ENCODE results near the gene CASQ1. TPM values are rescaled to one million over a fixed set of nuclear protein-coding genes. Genes with fewer than 3 reads are reported as not detected.

The CASQ1 gene
- total RNA-seq, 1 experiment from 2014 or later, result 0.46 TPM

DNA sequence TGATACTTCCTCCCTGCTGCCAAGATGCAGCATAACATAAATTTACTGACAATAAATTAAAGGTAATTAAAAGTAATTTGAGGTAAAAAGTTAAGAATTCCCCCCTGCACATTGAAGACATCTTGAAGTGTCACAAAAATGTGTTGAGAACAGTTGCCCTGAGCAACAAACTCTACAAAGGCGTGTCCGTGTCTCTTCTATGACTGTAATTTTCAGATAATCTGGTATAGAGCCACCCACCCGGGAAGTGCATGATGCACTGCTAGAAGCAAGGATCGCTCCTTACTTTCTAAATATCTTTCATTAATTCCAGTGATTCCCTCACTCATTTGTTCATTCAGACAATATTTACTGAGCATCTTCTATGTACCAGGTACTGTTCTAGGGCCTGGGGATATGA is 11.0 kb upstream of the CASQ1 start (continued):
- no peak for TF ChIP-seq TCF7 (CRISPR knock-in tag; IDR thresholded peaks at IDR 0.05; ENCODE audit: low read depth)
- TF ChIP-seq, protein P1, sequence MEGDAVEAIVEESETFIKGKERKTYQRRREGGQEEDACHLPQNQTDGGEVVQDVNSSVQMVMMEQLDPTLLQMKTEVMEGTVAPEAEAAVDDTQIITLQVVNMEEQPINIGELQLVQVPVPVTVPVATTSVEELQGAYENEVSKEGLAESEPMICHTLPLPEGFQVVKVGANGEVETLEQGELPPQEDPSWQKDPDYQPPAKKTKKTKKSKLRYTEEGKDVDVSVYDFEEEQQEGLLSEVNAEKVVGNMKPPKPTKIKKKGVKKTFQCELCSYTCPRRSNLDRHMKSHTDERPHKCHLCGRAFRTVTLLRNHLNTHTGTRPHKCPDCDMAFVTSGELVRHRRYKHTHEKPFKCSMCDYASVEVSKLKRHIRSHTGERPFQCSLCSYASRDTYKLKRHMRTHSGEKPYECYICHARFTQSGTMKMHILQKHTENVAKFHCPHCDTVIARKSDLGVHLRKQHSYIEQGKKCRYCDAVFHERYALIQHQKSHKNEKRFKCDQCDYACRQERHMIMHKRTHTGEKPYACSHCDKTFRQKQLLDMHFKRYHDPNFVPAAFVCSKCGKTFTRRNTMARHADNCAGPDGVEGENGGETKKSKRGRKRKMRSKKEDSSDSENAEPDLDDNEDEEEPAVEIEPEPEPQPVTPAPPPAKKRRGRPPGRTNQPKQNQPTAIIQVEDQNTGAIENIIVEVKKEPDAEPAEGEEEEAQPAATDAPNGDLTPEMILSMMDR (IDR thresholded peaks at IDR 0.05), result no peak
- TF ChIP-seq TEAD4 (CRISPR knock-in tag; IDR thresholded peaks at IDR 0.05), result no peak
- no peak for TF ChIP-seq ESRRA (CRISPR knock-in tag; IDR thresholded peaks at IDR 0.05; ENCODE audit: borderline replicate concordance)

DNA sequence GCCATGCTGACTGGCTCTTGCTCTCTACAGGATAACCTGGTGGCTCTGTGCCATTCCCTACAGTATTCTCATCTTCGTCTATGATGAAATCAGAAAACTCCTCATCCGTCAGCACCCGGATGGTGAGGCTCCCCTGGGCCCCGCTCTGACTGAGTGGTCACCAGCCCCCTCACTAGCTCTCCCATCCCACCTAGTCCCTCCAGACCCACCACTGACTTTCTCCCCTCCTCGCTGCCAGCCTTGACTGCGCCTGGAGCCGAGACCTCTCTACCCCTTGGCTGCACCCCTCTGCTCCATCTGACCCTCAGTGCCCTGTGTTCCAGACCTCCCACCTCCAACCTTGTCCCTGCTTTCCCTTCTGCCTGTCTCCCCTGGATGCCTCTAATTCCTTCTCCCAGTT is 4.1 kb upstream of the CASQ1 start:
- H3K27me3 Mint-ChIP-seq (ENCODE audit: low read depth), result no peaks in the 10 kb centered on the region; the same call in 1 of the 2 replicates
- H3K4me1 Mint-ChIP-seq, result peaks cover 22% of the 10 kb centered on the region
- no peak overlapping the region for H3K27ac Mint-ChIP-seq
- no peaks in the 10 kb centered on the region for H3K9me3 Mint-ChIP-seq
- H3K4me3 Mint-ChIP-seq, result no peak overlapping the region
- ChIA-PET POLR2A (interaction anchor here (0.6 kb wide), 1 partner anchor 265 kb away, joined by 3 read pairs; no protein-coding TSS in a partner anchor), CTCF (interaction anchor here (0.6 to 1.5 kb wide), 4 partner anchors 24 to 108 kb away, joined by 3 to 6 read pairs (median 4); no protein-coding TSS in a partner anchor)
- TF ChIP-seq, protein P2, sequence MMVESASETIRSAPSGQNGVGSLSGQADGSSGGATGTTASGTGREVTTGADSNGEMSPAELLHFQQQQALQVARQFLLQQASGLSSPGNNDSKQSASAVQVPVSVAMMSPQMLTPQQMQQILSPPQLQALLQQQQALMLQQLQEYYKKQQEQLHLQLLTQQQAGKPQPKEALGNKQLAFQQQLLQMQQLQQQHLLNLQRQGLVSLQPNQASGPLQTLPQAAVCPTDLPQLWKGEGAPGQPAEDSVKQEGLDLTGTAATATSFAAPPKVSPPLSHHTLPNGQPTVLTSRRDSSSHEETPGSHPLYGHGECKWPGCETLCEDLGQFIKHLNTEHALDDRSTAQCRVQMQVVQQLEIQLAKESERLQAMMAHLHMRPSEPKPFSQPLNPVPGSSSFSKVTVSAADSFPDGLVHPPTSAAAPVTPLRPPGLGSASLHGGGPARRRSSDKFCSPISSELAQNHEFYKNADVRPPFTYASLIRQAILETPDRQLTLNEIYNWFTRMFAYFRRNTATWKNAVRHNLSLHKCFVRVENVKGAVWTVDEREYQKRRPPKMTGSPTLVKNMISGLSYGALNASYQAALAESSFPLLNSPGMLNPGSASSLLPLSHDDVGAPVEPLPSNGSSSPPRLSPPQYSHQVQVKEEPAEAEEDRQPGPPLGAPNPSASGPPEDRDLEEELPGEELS (CRISPR knock-in tag; IDR thresholded peaks at IDR 0.05), result no peak
- no peak for TF ChIP-seq GABPB1 (CRISPR knock-in tag; IDR thresholded peaks at IDR 0.05)
- TF ChIP-seq, protein P3, sequence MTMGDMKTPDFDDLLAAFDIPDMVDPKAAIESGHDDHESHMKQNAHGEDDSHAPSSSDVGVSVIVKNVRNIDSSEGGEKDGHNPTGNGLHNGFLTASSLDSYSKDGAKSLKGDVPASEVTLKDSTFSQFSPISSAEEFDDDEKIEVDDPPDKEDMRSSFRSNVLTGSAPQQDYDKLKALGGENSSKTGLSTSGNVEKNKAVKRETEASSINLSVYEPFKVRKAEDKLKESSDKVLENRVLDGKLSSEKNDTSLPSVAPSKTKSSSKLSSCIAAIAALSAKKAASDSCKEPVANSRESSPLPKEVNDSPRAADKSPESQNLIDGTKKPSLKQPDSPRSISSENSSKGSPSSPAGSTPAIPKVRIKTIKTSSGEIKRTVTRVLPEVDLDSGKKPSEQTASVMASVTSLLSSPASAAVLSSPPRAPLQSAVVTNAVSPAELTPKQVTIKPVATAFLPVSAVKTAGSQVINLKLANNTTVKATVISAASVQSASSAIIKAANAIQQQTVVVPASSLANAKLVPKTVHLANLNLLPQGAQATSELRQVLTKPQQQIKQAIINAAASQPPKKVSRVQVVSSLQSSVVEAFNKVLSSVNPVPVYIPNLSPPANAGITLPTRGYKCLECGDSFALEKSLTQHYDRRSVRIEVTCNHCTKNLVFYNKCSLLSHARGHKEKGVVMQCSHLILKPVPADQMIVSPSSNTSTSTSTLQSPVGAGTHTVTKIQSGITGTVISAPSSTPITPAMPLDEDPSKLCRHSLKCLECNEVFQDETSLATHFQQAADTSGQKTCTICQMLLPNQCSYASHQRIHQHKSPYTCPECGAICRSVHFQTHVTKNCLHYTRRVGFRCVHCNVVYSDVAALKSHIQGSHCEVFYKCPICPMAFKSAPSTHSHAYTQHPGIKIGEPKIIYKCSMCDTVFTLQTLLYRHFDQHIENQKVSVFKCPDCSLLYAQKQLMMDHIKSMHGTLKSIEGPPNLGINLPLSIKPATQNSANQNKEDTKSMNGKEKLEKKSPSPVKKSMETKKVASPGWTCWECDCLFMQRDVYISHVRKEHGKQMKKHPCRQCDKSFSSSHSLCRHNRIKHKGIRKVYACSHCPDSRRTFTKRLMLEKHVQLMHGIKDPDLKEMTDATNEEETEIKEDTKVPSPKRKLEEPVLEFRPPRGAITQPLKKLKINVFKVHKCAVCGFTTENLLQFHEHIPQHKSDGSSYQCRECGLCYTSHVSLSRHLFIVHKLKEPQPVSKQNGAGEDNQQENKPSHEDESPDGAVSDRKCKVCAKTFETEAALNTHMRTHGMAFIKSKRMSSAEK (CRISPR knock-in tag; IDR thresholded peaks at IDR 0.05; ENCODE audit: borderline replicate concordance), result no peak
- no peak for TF ChIP-seq NFE2L1 (CRISPR knock-in tag; IDR thresholded peaks at IDR 0.05)
- TF ChIP-seq, protein P4, sequence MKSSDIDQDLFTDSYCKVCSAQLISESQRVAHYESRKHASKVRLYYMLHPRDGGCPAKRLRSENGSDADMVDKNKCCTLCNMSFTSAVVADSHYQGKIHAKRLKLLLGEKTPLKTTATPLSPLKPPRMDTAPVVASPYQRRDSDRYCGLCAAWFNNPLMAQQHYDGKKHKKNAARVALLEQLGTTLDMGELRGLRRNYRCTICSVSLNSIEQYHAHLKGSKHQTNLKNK (CRISPR knock-in tag; IDR thresholded peaks at IDR 0.05), result no peak
- TF ChIP-seq CBFB (CRISPR knock-in tag; IDR thresholded peaks at IDR 0.05; ENCODE audit: low read depth), result no peak
- no peak for TF ChIP-seq ZBTB21 (CRISPR knock-in tag; IDR thresholded peaks at IDR 0.05; ENCODE audit: borderline replicate concordance)
- TF ChIP-seq CREB1 (CRISPR knock-in tag; IDR thresholded peaks at IDR 0.05), result no peak
- TF ChIP-seq NFATC4 (CRISPR knock-in tag; IDR thresholded peaks at IDR 0.05), result no peak
- no peak for TF ChIP-seq SMAD4 (CRISPR knock-in tag; IDR thresholded peaks at IDR 0.05)
- TF ChIP-seq ZNF317 (CRISPR knock-in tag; IDR thresholded peaks at IDR 0.05; ENCODE audit: borderline replicate concordance, low read depth), result no peak
- TF ChIP-seq ETV6 (CRISPR knock-in tag; IDR thresholded peaks at IDR 0.05), result no peak
- TF ChIP-seq, protein P5, sequence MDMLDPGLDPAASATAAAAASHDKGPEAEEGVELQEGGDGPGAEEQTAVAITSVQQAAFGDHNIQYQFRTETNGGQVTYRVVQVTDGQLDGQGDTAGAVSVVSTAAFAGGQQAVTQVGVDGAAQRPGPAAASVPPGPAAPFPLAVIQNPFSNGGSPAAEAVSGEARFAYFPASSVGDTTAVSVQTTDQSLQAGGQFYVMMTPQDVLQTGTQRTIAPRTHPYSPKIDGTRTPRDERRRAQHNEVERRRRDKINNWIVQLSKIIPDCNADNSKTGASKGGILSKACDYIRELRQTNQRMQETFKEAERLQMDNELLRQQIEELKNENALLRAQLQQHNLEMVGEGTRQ (CRISPR knock-in tag; IDR thresholded peaks at IDR 0.05), result no peak
- no peak for TF ChIP-seq ZNF396 (CRISPR knock-in tag; IDR thresholded peaks at IDR 0.05; ENCODE audit: borderline replicate concordance)
- TF ChIP-seq, protein P6, sequence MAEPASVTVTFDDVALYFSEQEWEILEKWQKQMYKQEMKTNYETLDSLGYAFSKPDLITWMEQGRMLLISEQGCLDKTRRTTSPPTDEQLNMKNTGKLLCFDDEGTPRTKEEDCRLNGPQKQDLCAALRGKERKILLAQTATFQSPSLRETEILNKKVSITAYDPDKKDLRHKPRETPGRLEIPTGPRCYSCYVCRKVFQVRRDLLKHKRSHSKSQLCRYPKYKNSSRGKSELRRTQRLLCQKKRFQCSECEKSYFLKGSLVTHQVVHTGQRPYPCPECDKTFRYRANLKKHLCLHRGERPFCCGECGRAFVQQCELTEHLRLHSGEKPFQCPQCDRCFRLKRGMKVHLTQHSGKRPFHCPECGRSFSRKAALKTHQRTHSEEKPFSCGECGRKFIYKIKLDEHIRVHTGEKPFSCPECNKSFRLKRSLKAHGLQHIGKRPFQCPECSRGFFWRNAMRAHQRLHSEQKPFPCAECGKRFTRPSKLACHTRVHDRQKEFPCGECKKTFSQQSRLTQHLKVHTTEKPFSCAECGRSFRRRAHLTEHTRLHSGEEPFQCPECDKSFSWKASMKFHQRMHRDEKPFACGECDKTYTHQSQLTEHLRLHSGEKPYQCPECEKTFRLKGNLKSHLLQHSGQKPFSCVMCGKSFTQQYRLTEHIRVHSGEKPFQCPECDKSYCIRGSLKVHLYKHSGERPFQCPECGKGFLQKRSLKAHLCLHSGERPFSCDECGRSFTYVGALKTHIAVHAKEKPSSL (CRISPR knock-in tag; conservative IDR thresholded peaks at IDR 0.05), result no peak
- TF ChIP-seq, protein P7, sequence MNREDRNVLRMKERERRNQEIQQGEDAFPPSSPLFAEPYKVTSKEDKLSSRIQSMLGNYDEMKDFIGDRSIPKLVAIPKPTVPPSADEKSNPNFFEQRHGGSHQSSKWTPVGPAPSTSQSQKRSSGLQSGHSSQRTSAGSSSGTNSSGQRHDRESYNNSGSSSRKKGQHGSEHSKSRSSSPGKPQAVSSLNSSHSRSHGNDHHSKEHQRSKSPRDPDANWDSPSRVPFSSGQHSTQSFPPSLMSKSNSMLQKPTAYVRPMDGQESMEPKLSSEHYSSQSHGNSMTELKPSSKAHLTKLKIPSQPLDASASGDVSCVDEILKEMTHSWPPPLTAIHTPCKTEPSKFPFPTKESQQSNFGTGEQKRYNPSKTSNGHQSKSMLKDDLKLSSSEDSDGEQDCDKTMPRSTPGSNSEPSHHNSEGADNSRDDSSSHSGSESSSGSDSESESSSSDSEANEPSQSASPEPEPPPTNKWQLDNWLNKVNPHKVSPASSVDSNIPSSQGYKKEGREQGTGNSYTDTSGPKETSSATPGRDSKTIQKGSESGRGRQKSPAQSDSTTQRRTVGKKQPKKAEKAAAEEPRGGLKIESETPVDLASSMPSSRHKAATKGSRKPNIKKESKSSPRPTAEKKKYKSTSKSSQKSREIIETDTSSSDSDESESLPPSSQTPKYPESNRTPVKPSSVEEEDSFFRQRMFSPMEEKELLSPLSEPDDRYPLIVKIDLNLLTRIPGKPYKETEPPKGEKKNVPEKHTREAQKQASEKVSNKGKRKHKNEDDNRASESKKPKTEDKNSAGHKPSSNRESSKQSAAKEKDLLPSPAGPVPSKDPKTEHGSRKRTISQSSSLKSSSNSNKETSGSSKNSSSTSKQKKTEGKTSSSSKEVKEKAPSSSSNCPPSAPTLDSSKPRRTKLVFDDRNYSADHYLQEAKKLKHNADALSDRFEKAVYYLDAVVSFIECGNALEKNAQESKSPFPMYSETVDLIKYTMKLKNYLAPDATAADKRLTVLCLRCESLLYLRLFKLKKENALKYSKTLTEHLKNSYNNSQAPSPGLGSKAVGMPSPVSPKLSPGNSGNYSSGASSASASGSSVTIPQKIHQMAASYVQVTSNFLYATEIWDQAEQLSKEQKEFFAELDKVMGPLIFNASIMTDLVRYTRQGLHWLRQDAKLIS (CRISPR knock-in tag; IDR thresholded peaks at IDR 0.05; ENCODE audit: borderline replicate concordance), result no peak
- TF ChIP-seq RORB (CRISPR knock-in tag; IDR thresholded peaks at IDR 0.05), result no peak
- no peak for TF ChIP-seq SOX15 (CRISPR knock-in tag; IDR thresholded peaks at IDR 0.05)
- no peaks in the 10 kb centered on the region for H3K36me3 Mint-ChIP-seq
- ATAC-seq (no peak), DNase-seq (ENCODE audit: low spot score) (no peak)

All from WTC11 (cell line).